Tibial nerve (tissue), 4 donors: Measurements from ENCODE around the gene IL17RD.

Source experiments
- EP300 ChIP-seq, 2 donors: sonication (generic); formaldehyde crosslinking; IDR thresholded peaks; one replicate each; pipeline ENCODE4 v1.6.1; 2017; ENCODE audit warnings: antibody characterized with exemption in 2 of 2, mild to moderate bottlenecking in 1 of 2
- POLR2A ChIP-seq, 2 donors: fragments of 450-650 bp; IDR thresholded peaks; one replicate each; pipeline ENCODE4 v1.6.1; 2017; ENCODE audit warnings: antibody characterized with exemption in 2 of 2, mild to moderate bottlenecking in 2 of 2, moderate library complexity in 2 of 2
- TF ChIP-seq, protein P1 (sequence below), 5 experiments: fragments of 200-600 bp in 3 of 5; fragments of 450-650 bp in 2 of 5; sonication (generic) in 3 of 5; IDR thresholded peaks; one replicate each; pipeline ENCODE4 v1.5.1; 2016 to 2019; ENCODE audit warnings: antibody characterized with exemption in 5 of 5, mild to moderate bottlenecking in 3 of 5, moderate library complexity in 2 of 5

GRCh38 chr3:57194641-57195040 lies 29.5 kb upstream of the IL17RD start:
- TF ChIP-seq, protein P1, sequence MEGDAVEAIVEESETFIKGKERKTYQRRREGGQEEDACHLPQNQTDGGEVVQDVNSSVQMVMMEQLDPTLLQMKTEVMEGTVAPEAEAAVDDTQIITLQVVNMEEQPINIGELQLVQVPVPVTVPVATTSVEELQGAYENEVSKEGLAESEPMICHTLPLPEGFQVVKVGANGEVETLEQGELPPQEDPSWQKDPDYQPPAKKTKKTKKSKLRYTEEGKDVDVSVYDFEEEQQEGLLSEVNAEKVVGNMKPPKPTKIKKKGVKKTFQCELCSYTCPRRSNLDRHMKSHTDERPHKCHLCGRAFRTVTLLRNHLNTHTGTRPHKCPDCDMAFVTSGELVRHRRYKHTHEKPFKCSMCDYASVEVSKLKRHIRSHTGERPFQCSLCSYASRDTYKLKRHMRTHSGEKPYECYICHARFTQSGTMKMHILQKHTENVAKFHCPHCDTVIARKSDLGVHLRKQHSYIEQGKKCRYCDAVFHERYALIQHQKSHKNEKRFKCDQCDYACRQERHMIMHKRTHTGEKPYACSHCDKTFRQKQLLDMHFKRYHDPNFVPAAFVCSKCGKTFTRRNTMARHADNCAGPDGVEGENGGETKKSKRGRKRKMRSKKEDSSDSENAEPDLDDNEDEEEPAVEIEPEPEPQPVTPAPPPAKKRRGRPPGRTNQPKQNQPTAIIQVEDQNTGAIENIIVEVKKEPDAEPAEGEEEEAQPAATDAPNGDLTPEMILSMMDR (IDR thresholded peaks at IDR 0.05), result no peak
- TF ChIP-seq POLR2A (IDR thresholded peaks at IDR 0.05) (no peak), EP300 (IDR thresholded peaks at IDR 0.05) (no peak)
